ENCODE data around the gene MON1B. TPM values are rescaled to one million over a fixed set of nuclear protein-coding genes. Genes with fewer than 3 reads are reported as not detected.
"Not testable (repeated sequence)": the region's sequence is repeated elsewhere in the genome, so short reads cannot be mapped to it uniquely, and the experiment has no call there.

Gene MON1B
- total RNA-seq, 1 donor from 2014 or later: 30.0 TPM

DNA sequence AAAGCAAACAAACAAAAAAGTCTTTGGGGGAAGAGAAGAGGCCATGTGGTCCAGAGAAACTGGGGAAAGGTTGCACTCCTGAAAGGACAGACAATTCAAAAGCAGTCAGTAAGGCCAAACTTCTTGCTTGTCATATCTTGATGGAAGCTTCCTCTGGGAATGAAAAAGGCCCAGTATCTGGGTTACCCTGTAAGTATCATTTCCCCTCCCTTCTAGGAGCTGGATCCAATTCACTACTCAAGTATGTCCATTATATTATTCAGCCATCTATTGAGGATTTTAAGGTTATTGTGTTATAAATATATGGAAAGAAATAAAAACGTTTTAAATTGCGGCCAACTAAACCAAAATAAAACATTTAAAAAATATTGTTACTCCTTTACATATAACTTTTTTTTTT, 26.0 kb upstream of the MON1B start:
- no peaks in the 10 kb centered on the region for H3K27me3 ChIP-seq (ENCODE audit: control insufficient read depth, insufficient read depth, low read length)
- no peak overlapping the region for H3K4me3 ChIP-seq (ENCODE audit: low read depth, low read length)
- H3K36me3 ChIP-seq (ENCODE audit: control insufficient read depth, insufficient read depth, low read length): no peaks in the 10 kb centered on the region
- TF ChIP-seq, protein P1, sequence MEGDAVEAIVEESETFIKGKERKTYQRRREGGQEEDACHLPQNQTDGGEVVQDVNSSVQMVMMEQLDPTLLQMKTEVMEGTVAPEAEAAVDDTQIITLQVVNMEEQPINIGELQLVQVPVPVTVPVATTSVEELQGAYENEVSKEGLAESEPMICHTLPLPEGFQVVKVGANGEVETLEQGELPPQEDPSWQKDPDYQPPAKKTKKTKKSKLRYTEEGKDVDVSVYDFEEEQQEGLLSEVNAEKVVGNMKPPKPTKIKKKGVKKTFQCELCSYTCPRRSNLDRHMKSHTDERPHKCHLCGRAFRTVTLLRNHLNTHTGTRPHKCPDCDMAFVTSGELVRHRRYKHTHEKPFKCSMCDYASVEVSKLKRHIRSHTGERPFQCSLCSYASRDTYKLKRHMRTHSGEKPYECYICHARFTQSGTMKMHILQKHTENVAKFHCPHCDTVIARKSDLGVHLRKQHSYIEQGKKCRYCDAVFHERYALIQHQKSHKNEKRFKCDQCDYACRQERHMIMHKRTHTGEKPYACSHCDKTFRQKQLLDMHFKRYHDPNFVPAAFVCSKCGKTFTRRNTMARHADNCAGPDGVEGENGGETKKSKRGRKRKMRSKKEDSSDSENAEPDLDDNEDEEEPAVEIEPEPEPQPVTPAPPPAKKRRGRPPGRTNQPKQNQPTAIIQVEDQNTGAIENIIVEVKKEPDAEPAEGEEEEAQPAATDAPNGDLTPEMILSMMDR (IDR thresholded peaks at IDR 0.05; ENCODE audit: insufficient read depth, low read length, poor library complexity, severe bottlenecking): no peak
- DNase-seq (ENCODE audit: low read depth): no peak

DNA sequence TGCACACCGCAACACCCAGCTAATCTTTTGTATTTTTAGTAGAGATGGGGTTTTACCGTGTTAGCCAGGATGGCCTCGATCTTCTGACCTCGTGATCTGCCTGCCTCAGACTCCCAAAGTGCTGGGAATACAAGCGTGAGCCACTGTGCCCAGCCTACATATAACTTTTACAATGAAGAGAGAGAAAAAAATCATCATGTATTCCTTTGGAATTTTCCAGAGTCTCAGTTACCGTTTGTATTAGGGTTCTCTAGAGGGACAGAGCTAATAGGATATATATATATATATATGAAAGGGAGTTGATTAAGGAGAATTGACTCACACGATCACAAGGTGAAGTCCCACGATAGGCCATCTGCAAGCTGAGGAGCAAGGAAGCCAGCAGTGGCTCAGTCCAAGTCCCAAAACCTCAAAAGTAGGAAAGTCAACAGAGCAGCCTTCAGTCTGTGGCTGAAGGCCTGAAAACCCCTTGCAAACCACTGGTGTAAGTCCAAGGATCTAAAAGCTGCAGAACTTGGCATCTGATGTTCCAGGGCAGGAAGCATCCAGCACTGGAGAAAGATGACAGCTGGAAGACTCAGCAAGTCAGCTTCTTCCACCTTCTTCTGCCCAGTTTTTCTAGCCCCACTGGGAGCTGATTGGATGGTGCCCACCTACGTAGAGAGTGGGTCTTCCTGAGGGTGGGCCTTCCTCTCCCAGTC, 25.3 kb upstream of the MON1B start:
- not testable (repeated sequence) for H3K36me3 ChIP-seq (ENCODE audit: control insufficient read depth, insufficient read depth, low read length); H3K27me3 ChIP-seq (ENCODE audit: control insufficient read depth, insufficient read depth, low read length); H3K4me3 ChIP-seq (ENCODE audit: low read depth, low read length); DNase-seq (ENCODE audit: low read depth)

DNA sequence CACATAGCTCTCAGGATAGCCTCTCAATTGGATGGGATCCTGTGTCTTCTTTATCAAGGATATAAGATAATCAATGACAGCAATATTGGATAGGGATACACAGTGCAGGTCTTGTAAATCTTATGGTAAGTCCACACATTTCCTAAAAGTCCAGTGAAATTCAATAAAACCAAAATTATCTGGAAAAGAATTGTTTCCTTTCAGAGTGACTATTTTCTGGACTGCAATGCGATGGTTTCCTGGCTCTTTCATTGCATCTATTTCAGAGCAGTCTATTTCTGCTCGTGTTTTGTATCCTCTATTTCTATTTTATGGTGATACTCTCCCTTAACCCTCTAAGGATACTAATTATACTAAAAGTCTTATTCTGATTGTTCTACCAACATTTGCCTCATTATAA, 24.3 kb upstream of the MON1B start:
- DNase-seq (ENCODE audit: low read depth): no peak
- Histone ChIP-seq H3K36me3 (ENCODE audit: control insufficient read depth, insufficient read depth, low read length) (no peaks in the 10 kb centered on the region), H3K4me3 (ENCODE audit: low read depth, low read length) (no peak overlapping the region), H3K27me3 (ENCODE audit: control insufficient read depth, insufficient read depth, low read length) (no peaks in the 10 kb centered on the region)
- TF ChIP-seq, protein P1 (IDR thresholded peaks at IDR 0.05; ENCODE audit: insufficient read depth, low read length, poor library complexity, severe bottlenecking): no peak

DNA sequence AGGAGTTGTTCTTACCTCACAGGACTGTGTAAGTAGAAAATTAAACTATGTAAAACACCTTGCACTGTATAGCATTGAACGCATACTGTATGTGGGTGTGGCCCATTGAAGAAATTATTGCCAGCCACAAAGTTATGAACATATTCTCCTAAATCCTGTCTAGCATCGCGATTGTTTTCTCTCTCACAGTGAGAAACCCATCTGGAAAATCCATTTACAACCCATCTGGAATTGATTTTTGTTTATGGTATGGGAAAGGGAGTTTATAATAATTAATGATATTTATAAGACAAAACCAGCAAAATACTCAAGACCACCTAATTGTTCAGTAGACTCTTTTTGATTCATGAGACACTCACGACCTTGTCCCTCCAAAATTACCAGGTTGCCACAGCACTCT, 22.1 kb upstream of the MON1B start:
- no peak overlapping the region for H3K4me3 ChIP-seq (ENCODE audit: low read depth, low read length)
- no peak for DNase-seq (ENCODE audit: low read depth)
- H3K27me3 ChIP-seq (ENCODE audit: control insufficient read depth, insufficient read depth, low read length): no peaks in the 10 kb centered on the region
- no peaks in the 10 kb centered on the region for H3K36me3 ChIP-seq (ENCODE audit: control insufficient read depth, insufficient read depth, low read length)
- TF ChIP-seq, protein P1 (IDR thresholded peaks at IDR 0.05; ENCODE audit: insufficient read depth, low read length, poor library complexity, severe bottlenecking): no peak

DNA sequence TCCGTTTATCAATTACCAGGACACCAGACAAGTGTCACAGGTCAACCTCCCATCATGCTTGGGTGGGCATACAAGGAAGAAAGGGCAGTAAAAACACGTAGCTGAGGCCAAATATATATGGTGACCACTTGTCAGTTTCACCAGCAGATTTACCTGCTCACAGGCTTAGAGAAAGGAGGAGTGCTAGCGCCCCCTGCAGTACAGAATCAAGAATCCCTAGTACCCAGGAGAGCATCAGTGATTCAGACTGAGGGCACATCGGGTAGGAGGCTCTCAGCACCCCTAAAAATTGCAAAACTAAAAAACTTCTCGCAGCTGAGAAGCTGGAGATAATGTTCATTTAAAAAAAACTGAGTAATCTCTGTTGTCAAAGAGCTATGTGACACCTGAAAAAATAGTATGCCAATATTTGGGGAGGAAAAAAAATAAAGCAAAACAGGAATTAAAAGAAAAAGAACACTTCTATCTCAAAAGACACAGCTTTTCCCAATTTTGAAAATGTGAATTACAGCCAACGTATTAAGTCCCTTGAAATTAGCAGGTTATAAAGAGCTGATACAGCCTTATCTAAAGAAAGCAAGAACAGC, 21.2 kb upstream of the MON1B start:
- Histone ChIP-seq H3K4me3 (ENCODE audit: low read depth, low read length) (no peak overlapping the region), H3K27me3 (ENCODE audit: control insufficient read depth, insufficient read depth, low read length) (no peaks in the 10 kb centered on the region), H3K36me3 (ENCODE audit: control insufficient read depth, insufficient read depth, low read length) (no peaks in the 10 kb centered on the region)
- DNase-seq (ENCODE audit: low read depth): no peak
- TF ChIP-seq, protein P1 (IDR thresholded peaks at IDR 0.05; ENCODE audit: insufficient read depth, low read length, poor library complexity, severe bottlenecking): peak; percentile 63

DNA sequence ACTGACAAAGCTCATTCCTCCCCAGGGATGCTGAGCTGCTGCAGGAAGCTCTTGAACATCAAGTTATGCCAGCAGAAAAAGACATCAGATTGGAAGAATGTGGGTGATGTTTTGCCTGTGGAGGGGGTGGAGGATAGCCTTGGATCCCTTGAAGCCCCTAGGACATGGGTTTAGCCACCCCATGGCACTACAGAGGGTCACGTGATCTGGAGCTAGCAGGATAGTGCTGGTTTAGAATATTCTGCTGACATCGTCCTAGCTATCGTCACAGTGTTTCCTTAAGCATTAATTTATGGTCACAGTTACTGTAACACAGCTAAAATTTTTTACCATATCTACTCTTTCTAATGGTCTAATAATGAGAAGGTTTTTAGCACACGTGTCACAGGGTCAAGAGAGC, 20.2 kb upstream of the MON1B start:
- TF ChIP-seq, protein P1 (IDR thresholded peaks at IDR 0.05; ENCODE audit: insufficient read depth, low read length, poor library complexity, severe bottlenecking): no peak
- no peak for DNase-seq (ENCODE audit: low read depth)

More for the DNA sequence above, 20.2 kb upstream of the MON1B start:
- Histone ChIP-seq H3K27me3 (ENCODE audit: control insufficient read depth, insufficient read depth, low read length) (no peaks in the 10 kb centered on the region), H3K36me3 (ENCODE audit: control insufficient read depth, insufficient read depth, low read length) (no peaks in the 10 kb centered on the region), H3K4me3 (ENCODE audit: low read depth, low read length) (no peak overlapping the region)

All from kidney epithelial cell (primary cell).